Endothelial cell (in vitro differentiated cells): ENCODE results near the gene SMIM36. TPM values are rescaled to one million over a fixed set of nuclear protein-coding genes. Genes with fewer than 3 reads are reported as not detected.

Source experiments
- DNase-seq: peaks from one replicate; pipeline ENCODE4 v3.0.0; 2021; ENCODE audit warnings: low spot score
- H3K27ac Mint-ChIP-seq: one replicate; pipeline ENCODE4 v1.8.0; 2021; ENCODE audit warnings: mixed read lengths, inconsistent platforms; ENCODE audit not compliant: unreplicated experiment
- H3K27me3 Mint-ChIP-seq: one replicate; pipeline ENCODE4 v1.8.0; 2021; ENCODE audit warnings: mild to moderate bottlenecking, moderate library complexity, mixed read lengths, inconsistent platforms; ENCODE audit not compliant: unreplicated experiment
- H3K36me3 Mint-ChIP-seq: one replicate; pipeline ENCODE4 v1.8.0; 2021; ENCODE audit warnings: mild to moderate bottlenecking, low read depth, mixed read lengths, inconsistent platforms; ENCODE audit not compliant: unreplicated experiment
- H3K4me1 Mint-ChIP-seq: one replicate; pipeline ENCODE4 v1.8.0; 2021; ENCODE audit warnings: mild to moderate bottlenecking, mixed read lengths, inconsistent platforms; ENCODE audit not compliant: unreplicated experiment
- H3K4me3 Mint-ChIP-seq: one replicate; pipeline ENCODE4 v1.8.0; 2021; ENCODE audit warnings: mild to moderate bottlenecking, mixed read lengths, inconsistent platforms; ENCODE audit not compliant: unreplicated experiment
- H3K9me3 Mint-ChIP-seq: one replicate; pipeline ENCODE4 v1.8.0; 2021; ENCODE audit warnings: mixed read lengths, inconsistent platforms; ENCODE audit not compliant: unreplicated experiment
- total RNA-seq: library from RNA; stranded (reverse); fragmentation: NEBNext Ultra II Directional; extraction: Animal tissue kit (Norgen Biotek cat#: 25700); gene quantifications from one replicate; pipeline ENCODE4 v1.2.1, GENCODE V29; 2021; ENCODE audit not compliant: unreplicated experiment
- TF ChIP-seq, protein P1 (sequence below): fragments of 200-600 bp; sonication (generic); IDR thresholded peaks from one replicate; pipeline ENCODE4 v1.5.0; 2021; ENCODE audit warnings: antibody characterized with exemption; ENCODE audit not compliant: unreplicated experiment

The SMIM36 gene
- total RNA-seq, 1 donor from 2014 or later: not detected

DNA sequence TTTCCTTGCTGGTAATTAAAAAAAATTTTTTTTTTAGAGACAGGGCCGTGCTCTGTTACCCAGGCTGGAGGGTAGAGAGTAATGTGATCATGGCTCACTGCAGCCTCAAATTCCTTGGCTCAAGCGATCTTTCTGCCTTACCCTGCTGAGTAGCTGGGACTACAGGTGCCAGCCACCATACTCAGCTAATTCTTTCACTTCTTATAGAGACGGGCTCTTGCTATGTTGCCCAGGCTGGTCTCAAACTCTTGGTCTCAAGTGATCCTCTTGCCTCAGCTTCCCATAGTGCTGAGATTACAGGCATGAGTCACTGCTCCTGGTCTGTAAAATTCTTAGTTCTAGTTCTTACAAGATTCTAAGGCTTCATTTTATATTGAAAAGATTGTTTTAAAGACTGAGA is 11.1 kb downstream of the SMIM36 start:
- TF ChIP-seq, protein P1, sequence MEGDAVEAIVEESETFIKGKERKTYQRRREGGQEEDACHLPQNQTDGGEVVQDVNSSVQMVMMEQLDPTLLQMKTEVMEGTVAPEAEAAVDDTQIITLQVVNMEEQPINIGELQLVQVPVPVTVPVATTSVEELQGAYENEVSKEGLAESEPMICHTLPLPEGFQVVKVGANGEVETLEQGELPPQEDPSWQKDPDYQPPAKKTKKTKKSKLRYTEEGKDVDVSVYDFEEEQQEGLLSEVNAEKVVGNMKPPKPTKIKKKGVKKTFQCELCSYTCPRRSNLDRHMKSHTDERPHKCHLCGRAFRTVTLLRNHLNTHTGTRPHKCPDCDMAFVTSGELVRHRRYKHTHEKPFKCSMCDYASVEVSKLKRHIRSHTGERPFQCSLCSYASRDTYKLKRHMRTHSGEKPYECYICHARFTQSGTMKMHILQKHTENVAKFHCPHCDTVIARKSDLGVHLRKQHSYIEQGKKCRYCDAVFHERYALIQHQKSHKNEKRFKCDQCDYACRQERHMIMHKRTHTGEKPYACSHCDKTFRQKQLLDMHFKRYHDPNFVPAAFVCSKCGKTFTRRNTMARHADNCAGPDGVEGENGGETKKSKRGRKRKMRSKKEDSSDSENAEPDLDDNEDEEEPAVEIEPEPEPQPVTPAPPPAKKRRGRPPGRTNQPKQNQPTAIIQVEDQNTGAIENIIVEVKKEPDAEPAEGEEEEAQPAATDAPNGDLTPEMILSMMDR: no peak
- DNase-seq: no peak
- Mint-ChIP-seq H3K27ac (no peak overlapping the region), H3K9me3 (no peaks in the 10 kb centered on the region), H3K4me3 (no peak overlapping the region), H3K27me3 (peaks cover 2% of the 10 kb centered on the region), H3K4me1 (no peaks in the 10 kb centered on the region), H3K36me3 (no peaks in the 10 kb centered on the region)

DNA sequence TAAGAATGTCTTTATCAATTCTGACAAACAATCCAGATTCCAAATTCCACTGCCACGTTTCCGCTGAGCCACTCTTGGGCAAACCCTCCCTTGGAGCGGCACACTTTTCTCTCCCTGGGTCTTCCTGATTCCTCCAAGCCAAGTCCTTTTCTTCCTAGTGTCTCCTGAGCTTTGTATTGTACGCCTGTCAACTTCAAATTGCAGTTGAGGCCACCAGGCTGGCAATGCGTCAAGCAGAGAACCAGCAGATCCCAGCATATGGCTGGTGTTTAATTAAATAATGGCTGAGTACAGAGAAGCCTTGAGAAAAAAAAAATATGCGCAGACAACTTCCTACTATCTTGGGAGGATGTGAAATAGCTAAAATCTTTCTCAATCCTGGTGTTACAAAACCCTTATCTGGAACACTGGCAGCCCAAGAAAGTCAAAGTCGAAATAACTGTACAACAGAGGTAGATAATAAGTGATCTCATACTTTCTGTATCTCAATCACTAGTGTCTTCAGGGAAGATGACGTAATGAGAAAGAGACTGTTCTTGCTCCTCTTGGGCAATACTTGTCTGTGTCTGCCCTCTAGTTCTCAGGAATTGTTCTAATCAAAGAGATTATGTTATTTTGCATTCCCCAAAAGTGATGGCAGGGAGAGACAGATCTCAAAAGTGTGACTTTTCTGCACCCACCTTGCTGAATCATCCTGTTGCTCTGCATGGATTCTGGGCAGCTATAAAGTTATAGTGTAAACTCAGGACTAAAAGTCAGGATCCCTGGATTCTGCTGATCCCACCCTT is 15.0 kb downstream of the SMIM36 start:
- no peaks in the 10 kb centered on the region for H3K36me3 Mint-ChIP-seq
- no peak for DNase-seq

DNA sequence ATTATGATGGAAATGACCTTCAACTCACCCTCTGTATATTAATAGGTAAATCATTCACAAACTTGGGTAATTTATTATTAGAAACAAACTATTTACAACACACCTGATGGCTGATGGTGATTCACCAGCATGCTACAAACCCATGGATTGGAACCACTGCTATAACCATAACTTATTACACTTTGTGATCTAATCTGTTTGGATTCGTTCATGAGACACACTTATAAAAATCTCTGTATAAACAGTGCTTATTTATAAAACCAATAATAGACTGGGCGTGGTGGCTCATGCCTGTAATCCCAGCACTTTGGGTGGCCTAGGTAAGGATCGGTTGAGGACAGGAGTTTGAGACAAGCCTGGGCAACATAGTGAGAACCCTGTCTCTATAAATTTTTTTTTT is 16.0 kb downstream of the SMIM36 start:
- H3K9me3 Mint-ChIP-seq: no peaks in the 10 kb centered on the region
- no peak overlapping the region for H3K27ac Mint-ChIP-seq
- TF ChIP-seq, protein P1: no peak
- H3K4me1 Mint-ChIP-seq: peaks cover 8% of the 10 kb centered on the region
- H3K4me3 Mint-ChIP-seq: no peak overlapping the region
- peaks cover 2% of the 10 kb centered on the region for H3K27me3 Mint-ChIP-seq
- H3K36me3 Mint-ChIP-seq: no peaks in the 10 kb centered on the region
- DNase-seq: no peak

More for the DNA sequence above, 15.0 kb downstream of the SMIM36 start:
- H3K9me3 Mint-ChIP-seq: no peaks in the 10 kb centered on the region
- peaks cover 2% of the 10 kb centered on the region for H3K27me3 Mint-ChIP-seq
- TF ChIP-seq, protein P1: no peak
- H3K4me3 Mint-ChIP-seq: no peak overlapping the region
- H3K4me1 Mint-ChIP-seq: peaks cover 8% of the 10 kb centered on the region
- no peak overlapping the region for H3K27ac Mint-ChIP-seq

DNA sequence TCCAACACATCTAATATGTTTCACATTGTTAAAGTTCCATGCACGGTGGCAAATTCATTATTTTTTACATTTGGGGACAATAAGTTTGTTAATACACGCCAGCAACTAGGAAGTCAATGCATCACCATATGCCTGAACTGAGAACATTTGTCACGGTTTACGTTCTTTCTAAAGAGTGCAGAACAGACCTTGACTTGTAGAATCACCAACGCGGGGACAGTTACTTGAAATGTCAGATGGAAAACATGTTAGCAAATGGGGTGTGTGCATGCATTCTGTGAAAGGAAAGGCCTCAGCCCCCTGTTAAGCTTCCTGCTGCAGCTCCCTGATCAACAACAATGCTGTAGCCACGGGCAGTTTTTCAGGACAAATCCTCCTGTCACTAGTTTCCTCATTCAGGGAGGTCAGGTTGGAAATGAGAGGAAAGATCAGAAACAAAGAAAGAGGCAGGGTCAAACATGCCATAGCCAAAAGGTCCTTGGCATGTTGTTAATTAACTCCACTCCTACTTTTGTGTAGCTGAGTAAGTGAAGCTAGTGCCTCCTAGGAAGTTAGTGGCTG is 18.4 kb downstream of the SMIM36 start:
- TF ChIP-seq, protein P1: no peak
- no peaks in the 10 kb centered on the region for H3K9me3 Mint-ChIP-seq
- H3K4me3 Mint-ChIP-seq: no peak overlapping the region
- peak; percentile 6 for DNase-seq
- no peaks in the 10 kb centered on the region for H3K36me3 Mint-ChIP-seq
- H3K27me3 Mint-ChIP-seq: no peaks in the 10 kb centered on the region
- peaks cover 8% of the 10 kb centered on the region for H3K4me1 Mint-ChIP-seq
- peak overlapping the region; percentile 75 for H3K27ac Mint-ChIP-seq

DNA sequence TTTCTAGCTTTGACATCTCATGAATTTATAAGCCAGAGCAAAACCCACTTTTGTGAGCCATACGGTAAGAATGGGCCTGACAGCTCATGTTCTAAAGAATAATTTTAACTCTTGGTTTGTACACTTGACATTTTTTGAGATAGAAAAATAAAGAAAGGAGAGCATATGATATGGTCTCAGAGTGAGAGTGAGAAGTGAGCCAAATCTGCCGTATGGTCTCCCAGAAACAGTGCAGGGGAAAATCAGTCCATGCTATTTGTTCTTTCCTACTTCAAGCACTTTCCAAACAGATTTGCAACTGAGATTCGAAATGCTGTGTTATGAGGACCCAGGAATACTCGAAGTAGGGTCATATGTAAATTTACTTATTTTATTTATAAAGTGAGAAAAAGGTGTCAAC is 20.9 kb downstream of the SMIM36 start:
- TF ChIP-seq, protein P1: no peak
- no peak for DNase-seq
- Mint-ChIP-seq H3K27me3 (no peaks in the 10 kb centered on the region), H3K36me3 (no peaks in the 10 kb centered on the region), H3K4me1 (peaks cover 8% of the 10 kb centered on the region), H3K9me3 (no peaks in the 10 kb centered on the region), H3K27ac (no peak overlapping the region), H3K4me3 (no peak overlapping the region)
